Hindlimb muscle (tissue), 1 donor: Measurements from ENCODE around the gene TAS2R7. TPM values are rescaled to one million over a fixed set of nuclear protein-coding genes. Genes with fewer than 3 reads are reported as not detected.
"Not testable (repeated sequence)": the region's sequence is repeated elsewhere in the genome, so short reads cannot be mapped to it uniquely, and the experiment has no call there.

ENCODE experiments used
- DNase-seq: peaks from one replicate; pipeline ENCODE4 v3.0.0-alpha.2; 2013
- polyA plus RNA-seq: library from polyadenylated mRNA; unstranded; fragments of 120-200 nt; gene quantifications from one replicate; pipeline ENCODE4 v1.2.1, GENCODE V29; 2013; ENCODE audit not compliant: insufficient read length

TAS2R7 gene, protein sequence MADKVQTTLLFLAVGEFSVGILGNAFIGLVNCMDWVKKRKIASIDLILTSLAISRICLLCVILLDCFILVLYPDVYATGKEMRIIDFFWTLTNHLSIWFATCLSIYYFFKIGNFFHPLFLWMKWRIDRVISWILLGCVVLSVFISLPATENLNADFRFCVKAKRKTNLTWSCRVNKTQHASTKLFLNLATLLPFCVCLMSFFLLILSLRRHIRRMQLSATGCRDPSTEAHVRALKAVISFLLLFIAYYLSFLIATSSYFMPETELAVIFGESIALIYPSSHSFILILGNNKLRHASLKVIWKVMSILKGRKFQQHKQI
- polyA plus RNA-seq, result not detected

DNA sequence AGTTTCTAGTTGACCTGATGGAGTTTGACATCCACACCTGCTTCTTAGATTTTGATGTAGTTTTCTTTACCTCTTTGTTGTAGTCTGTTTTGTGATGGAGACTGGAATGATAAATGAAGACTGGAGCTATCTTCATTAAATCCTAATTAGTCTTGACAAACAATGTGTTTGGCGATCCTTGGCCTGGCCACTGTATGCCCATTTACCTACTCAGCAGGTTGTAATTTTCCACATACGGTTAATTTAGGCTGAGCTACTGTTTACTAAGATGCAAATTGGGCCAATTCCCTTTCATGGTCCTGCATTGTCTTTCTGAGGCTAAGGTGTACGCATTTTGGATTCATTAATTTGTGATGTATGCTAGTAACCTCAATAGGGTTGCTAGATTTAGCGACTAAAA, at the start of gene TAS2R7:
TSS of gene TAS2R7 (minus strand) at position 41 of the 400 bp plus-strand sequence. CDS start 57 bp downstream, outside the sequence.
- no peak for DNase-seq

DNA sequence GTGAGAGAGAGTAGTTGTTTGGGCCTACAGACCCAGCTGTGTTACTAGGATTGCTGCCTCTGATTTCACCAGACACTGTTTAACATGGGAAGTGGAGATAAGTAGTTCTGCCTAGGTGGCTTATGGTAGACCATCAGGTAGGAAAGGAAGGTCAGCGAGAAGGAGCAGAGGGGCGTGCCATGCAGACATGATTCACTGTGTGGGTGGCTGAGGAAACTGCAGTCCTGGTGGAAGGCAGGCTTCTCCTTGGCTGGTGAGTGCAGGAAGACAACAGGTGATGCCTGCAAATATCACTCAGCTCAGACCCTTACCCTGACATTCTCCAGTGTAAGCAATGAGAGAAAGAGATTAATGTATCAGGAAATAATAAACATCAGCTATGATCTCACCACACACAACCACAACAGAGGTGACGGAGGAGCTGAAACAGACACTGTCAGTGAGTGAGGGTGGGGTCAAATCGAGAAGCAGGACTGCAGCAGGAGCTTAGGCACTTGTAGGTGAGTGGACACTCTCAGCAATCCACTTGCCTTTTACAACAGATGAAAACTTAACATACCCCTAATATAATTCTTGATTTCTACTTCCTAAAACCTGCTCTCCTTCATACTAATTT, 48.9 kb upstream of the TAS2R7 start:
- DNase-seq, result no peak

GRCh38 chr12:10849425-10849878, 47.0 kb upstream of the TAS2R7 start, which contains the start of gene PRR4:
Gene PRR4, minus strand, starts transcription at chr12:10849475. Its CDS starts 38 bp downstream, at chr12:10849437.
- DNase-seq, result no peak

DNA sequence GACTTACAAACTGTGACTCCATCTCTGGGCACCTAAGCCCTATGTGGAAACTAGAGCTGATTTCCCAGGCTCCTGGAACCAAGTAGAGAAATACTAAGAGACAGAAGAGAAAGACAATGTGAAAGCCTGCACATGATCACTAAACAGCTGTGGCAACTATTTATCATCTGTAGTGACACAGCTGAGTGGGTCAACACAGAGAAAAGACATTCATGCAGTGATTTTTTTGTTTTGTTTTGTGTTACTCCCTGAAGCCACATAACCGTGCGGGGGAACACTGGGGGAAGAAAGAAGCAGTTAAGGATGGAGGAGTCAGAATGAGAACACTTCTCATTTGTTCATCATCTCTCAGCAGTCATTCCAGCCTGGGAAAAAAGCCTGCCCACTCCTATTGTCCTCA, 45.3 kb upstream of the TAS2R7 start:
- no peak for DNase-seq

- DNase-seq, result no peak
Measured at GRCh38 chr12:10842862-10843261, 40.4 kb upstream of the TAS2R7 start.

DNA sequence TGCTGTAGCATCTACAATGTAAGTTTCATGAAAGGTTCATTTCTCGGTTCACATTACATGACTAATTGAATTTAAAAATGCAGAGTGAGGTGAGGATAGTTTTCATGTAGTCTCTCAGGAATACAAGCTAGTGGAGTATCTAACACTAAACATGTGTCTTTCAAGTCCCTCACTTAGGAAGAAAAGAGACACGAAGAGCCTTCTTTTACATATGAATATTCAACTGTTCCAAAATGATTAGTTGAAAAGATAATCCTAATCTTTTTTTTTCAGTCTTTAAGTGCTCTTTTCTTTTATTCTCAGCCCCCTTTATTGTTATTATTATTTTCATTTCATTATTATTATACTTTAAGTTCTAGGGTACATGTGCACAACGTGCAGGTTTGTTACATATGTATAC, 36.0 kb upstream of the TAS2R7 start:
- no peak for DNase-seq

- DNase-seq, result no peak
Measured at GRCh38 chr12:10829994-10830393, 27.6 kb upstream of the TAS2R7 start.

- DNase-seq, result no peak
Measured at GRCh38 chr12:10826258-10826657, 23.8 kb upstream of the TAS2R7 start, which contains the start of gene TAS2R10. Gene TAS2R10, minus strand, starts transcription at chr12:10826358. Its CDS starts 89 bp downstream, at chr12:10826269.

DNA sequence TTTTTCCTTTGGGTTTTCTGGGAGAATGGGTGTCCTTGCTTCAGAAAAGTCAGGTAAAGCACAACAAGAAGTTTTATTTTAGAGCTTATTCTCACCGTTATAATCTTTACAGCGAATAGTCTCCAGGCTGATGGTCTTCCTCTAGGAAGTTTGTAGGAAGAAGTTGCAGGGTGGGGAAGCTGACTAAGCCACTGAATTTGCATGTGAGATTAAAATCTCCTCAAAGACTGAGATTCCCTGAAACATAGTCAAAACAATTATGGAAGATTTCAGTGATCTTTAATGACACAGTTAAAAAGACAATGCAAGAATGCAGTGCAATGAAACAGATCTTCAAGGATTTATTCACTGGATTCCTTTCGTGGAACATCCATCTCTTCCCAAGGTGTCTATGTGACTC, 22.5 kb upstream of the TAS2R7 start:
- DNase-seq, result no peak

- no peak for DNase-seq
Measured at GRCh38 chr12:10811883-10812536, 9.6 kb upstream of the TAS2R7 start.

DNA sequence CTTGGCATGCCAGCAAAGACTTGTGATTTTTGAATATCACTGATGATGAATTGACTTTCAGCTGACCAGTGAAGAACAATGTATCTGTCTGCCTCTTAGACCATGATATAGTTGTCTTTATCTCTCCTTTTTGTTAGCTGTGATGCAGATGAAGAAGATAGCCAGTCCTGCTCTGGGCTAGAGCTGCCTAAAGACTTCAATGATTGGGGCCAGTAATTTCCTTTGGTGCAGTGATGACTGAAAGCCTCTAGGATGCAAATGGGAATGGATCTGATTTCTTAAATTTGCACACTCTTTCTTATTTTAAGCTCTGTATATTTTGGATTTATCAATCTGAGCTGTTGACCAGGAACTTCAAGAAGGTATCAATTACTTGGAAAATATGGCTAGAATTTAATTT, 7.6 kb upstream of the TAS2R7 start, which contains the start of gene TAS2R9:
TSS of gene TAS2R9 (minus strand) at position 101 of the 400 bp plus-strand sequence. CDS start at position 8, 93 bp downstream.
- DNase-seq, result no peak

GRCh38 chr12:10807186-10807585, 4.8 kb upstream of the TAS2R7 start, which contains the start of gene TAS2R8:
Gene TAS2R8, minus strand, starts transcription at chr12:10807286. Its CDS starts 306 bp downstream, at chr12:10806980.
- DNase-seq, result no peak

DNA sequence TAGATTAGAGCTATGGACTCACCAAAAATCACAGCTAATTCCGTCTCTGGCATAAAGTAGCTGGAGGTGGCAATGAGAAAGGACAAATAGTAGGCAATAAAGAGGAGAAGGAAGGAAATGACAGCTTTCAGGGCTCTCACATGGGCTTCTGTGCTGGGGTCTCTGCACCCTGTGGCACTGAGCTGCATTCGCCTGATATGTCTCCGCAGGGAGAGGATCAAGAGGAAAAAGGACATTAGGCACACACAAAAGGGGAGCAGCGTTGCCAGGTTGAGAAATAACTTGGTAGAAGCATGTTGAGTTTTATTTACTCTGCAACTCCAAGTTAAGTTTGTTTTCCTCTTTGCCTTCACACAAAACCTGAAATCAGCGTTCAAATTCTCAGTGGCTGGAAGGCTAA, 686 bp downstream of the TAS2R7 start:
- DNase-seq, result no peak

- no peak for DNase-seq
Measured at GRCh38 chr12:10794222-10794621, 8.2 kb downstream of the TAS2R7 start.

- not testable (repeated sequence) for DNase-seq
Measured at GRCh38 chr12:10791769-10792168, 10.7 kb downstream of the TAS2R7 start.

- no peak for DNase-seq
Measured at GRCh38 chr12:10783252-10783651, 19.2 kb downstream of the TAS2R7 start.

GRCh38 chr12:10779103-10779502, 23.3 kb downstream of the TAS2R7 start:
- DNase-seq, result no peak

DNA sequence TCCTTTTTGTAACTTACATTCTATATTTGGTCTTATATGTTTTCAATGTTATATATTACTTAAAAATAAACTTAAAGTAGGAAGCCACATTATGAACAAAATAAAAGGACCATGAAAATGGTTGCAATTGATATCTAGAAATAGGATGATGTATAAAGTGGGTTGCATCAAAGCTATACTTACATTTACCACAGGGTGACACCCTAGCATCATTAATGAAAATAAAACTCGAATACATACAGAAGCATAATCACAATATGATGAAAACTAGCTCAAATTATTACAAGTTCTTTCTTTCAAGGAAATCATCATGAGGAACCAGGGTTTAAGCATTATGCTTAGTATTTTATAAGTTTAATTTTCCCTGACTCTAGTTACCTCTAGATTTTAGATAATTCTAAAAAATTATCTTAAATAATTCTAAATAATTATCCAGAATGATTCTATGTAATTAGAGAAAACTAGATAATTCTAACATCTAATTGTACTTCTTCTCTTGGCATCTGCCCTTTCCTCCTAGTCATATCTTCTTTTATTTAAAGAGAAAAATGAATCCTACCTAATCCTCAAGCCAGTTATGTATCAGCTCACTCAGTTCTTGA, 31.2 kb downstream of the TAS2R7 start:
- peak; percentile 32 for DNase-seq

DNA sequence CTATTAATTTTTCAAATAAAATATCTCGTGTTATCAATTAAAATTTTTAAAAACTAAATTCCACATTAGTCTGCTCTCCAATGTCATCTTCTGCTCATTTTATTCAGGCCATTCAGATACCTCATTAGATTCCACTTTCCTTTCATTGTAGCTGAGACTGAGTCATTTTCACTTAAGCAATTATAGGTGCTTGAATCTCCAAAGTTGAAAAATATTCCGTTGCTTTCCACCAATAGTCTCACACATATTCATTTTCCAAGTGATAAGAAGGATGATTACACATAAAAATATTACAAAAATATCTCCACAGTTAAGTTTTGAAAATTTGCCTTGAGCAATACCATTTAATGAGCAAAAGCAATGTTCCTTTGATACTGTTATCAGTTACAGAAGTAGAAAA, 42.8 kb downstream of the TAS2R7 start:
- DNase-seq, result no peak

DNA sequence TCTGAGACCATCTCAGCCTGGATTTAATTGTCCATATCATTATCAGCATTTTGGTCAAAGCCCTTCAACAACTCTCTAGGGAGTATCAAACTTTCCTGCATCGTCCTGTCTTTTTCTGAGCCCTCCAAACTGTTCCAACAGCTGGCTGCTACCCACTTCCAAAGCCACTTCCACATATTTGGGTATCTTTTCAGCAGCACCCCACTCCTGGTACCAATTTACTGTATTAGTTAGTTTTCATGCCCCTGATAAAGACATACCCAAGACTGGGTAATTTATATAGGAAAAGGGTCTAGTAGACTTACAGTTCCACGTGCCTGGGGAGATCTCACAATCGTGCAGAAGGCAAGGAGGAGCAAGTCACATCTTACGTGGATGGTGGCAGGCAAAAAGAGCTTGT, 46.2 kb downstream of the TAS2R7 start:
- DNase-seq, result no peak

DNA sequence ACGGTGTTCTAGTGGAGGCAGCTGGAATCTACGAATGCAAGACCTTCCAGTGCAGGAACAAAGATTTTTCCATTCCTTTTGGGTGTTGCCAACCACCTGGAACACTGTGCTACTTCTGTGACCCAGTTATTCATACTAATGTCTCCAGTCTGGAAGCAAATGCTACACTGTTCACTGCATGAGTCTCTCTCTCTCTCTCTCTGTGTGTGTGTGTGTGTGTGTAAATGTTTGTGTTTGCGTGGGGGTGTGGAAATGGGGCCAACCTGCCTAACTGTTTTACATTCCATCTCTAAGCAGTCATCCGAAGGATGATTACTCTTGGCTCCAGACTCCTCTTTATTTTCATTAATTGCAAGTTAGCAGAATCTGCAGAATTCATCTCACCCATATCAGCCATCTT, 49.4 kb downstream of the TAS2R7 start:
- no peak for DNase-seq
